Activated CD4-positive, alpha-beta T cell treated with anti-CD3 and anti-CD28 coated beads for 24 hours (primary cell): Measurements from ENCODE around the gene TELO2.
"Not testable (repeated sequence)": the region's sequence is repeated elsewhere in the genome, so short reads cannot be mapped to it uniquely, and the experiment has no call there.

Source experiments
- DNase-seq, 2 donors: peaks; one replicate each; pipeline ENCODE4 v3.0.0-alpha.2; 2020; ENCODE audit warnings: low read depth in 2 of 2

Gene TELO2

DNA sequence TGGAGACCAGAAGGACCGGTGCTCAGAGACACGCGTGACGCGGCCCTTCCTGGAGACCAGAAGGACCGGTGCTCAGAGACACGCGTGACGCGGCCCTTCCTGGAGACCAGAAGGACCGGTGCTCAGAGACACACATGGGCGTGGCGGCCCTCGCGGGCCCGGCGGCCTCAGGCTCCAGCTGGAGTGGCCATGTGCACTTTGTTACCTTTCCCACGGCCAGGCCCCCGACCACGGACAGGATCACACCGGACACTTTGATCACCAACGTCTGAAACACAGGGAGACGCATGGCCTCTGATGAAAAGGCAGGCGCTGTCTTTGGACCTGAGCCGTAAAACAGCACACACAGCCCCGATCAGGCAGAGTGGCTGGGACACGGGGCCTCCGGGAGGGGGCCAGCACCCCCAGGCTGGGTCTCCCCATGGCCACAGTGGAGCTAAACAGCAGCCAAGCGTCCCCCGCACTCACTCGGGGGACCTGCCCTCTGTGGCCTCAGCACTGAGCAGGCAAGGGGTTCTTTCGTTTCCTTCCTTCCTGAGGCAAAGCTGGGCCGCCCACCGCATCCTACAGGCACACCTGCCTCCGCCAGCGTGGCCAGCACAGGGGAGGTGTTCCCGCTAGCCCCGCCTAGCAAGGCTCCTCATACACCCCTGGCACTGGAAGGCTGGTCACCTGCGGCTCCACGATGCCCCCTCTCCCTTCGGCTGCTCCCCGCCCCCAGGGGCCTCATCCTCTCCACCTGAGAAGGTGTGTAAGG is 35.5 kb upstream of the TELO2 start:
- no peak for DNase-seq

DNA sequence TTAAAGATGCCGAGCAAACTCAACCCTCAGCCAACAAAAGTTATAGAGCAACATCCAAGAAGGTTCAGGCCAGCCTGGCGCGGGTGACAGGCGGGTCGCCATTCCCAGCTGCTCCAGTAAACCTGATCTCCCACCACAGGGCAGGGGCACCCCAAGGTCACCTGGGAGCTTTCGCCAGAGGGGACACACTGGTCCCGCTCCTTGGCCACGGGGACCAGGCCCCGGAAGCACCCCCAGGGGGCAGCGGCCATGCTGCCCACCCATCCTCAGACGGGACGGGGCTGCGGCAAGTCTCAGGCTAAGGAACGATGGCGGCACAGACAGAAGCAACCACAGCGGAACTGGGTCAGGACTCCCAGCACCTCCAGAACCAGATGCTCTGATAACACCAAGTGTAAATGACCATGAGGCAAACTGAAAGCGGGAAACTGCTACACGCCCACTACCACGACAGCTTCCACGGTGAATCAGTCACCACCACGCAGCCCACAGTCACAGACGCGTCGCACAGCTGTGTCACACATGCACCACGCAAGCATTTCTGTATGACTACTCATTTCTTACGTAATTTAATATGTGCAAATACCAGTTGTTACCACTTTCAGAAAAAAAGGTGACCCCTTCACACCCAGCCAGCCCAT is 34.7 kb upstream of the TELO2 start:
- no peak for DNase-seq

DNA sequence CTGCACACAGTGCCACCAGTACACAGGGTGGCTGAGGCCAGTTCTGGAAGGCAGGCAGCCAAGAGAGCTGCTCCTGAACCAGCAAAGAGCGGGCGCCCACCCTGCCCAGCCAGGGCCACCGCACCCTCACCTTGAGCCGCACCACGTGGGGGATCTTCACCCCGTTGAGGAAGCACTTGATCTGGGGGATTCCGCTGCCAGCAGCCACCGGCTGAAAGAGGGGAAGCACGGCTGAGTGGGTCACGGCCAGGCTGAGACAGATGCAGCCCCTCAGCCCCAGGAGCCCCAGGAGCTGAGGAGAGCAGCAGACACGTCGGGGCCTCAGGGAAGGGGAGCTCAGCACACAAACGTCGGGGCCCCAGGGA is 34.2 kb upstream of the TELO2 start:
- DNase-seq, result no peak

DNA sequence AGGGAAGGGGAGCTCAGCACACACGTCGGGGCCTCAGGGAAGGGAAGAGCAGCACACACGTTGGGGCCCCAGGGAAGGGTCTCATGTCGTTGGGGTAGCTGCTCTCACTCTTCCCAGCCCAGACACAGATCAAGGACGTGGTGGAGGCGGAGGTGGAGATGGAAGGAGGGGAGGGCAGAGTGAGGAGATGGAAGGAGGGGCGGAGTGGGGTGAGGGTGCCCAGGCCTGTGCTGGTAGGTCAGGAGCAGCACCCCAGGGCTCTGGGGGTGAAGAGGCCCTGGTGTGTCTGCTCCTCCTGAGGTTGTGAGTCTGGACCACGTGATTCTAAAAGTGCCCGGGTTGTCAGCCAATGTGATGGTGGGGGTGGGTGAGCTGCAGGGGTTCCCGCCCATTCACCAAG is 33.2 kb upstream of the TELO2 start:
- no peak for DNase-seq

DNA sequence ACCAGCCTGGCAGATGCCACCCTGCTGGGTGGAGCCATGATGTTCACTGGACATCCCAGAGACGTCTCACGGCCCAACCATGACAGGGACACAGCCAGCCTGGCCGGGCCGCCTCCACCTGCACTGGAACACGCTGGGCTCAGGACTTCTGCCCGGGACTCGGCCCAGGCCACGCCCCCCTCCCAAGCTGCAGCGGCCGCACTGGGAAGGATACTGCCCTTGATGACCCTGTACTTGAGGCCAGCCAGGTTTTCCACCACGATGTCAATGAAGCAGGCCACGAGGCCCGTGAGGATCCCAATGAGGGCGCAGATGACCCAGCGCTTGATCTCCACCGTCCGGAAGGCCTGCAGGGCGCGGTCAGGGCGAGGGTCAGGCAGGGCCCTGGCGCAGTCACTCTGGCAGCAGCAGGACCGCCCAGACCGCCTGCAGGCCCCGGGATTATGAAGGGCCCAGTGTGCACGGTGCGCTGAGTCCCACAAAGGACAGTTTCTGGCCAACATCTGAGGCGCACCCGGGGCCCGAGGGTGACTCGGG is 32.5 kb upstream of the TELO2 start:
- no peak for DNase-seq

DNA sequence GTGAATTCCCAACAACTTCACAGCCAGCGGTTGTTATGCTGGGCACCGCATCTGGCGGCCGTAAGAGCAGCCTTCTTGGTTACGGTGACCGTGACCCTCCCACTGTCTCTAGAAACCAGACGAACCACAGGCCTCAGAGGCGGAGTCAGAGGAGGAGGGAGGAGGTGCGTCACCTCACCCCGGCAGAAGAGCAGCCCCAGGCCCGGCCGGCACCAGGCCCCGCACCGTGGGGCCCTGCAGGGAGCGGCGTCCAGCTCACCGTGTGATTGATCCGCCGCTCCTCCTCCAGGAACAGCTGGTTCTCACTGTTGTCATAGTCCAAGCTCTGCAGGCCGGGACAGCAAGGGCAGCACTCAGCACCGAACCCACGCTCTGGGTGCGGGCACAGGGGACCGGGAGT is 32.0 kb upstream of the TELO2 start:
- no peak for DNase-seq

DNA sequence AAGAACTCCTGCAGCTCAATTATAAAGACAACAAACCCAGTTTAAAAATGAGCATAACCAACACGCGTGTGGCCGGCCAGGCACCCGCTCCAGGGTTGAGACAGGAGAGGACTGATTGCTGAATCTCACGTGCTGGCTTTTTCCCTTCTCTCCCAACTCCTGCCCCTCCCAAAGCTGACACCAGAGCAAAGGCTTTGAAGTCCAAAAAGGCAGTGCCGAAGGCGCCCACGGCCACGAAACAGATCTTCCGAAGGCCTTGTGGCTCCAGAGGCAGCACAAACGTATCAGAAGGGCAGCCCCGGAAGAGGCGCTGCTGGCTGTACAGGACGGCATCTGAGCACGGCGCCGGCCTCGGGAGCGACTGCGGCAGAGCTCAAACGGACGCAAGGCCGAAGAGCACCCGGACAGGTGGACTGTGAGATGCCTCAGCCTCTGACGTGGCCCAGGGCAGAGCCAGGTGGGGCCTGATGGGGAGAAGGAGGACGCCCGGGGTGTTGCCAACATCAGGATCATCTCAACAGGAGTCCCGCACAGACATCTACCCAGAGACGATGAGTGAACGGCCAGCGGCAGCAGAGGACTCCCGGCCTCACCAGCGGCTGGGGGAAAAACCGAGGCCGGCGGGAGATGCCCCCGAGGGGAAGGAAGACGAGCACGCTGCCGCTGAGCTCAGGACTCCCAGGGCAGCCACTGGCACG is 28.8 kb upstream of the TELO2 start:
- DNase-seq, result no peak

DNA sequence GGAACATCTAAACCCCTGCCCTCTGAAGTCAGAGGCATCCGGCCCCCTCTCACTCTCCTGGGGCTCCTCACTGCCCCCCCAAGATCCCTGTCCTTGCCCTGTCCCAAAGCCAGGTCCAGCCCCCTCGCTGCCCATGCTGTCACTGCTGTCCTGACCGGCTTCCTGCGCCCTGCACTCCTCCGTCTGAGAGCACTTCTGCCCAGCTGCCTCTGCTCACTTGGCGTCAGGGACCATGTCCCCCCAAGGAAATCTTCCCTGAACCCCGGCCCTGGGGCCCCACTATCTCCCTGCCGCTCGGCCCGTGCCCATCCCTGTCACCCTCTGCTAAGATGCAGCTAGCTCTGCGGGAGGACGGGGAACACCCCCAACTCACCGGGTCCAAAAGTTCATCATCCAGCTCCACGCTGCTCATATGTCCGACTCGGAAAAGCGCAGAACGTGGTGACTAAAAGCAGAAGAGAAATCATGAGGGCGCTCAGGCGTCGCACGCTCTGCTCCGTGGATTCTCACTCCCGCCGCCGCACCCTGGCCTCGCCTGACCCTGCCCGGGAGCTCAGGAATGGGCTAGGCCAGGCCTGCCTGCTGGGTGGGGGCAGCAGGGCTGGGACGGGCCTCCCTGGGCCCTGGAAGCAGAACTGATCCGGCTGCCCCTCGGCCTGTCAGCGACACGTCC is 28.1 kb upstream of the TELO2 start:
- DNase-seq, result no peak

DNA sequence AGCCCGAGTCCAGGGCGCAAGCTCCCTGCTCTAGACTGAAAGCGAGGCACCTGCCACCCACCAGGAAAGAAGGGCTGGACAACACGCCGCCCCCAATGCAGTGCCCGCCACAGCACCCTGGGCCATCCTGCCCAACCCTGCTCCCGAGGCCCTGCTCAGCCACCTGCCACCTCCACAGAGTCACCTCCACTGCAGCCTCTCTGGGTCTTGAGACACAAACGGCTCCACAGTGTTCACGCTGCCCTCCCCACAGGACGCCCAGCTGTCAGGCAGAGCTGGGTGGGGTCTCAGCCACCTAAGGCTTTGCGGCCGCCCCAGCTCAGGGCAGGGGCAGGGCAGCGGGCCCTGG is 27.6 kb upstream of the TELO2 start:
- no peak for DNase-seq

DNA sequence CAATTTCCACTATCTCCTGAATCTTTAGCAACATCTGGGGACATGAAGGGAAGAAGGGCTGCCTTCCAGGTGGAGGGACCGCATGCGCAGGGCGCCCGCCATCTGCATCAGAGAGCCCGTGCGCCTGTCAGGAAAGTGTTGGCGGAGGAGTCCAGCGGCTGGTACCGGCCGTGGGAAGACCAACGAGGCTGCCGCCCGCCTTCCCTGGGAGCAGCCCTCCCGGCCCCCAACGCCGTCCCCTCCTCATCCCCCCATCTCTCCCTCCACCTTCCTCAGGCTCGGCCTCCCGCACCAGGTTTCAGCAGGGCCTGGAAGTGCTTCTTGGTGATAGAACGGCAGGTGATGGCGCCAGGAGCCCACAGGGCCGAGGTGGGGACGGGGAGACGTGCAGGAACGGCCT is 27.1 kb upstream of the TELO2 start:
- DNase-seq, result no peak

DNA sequence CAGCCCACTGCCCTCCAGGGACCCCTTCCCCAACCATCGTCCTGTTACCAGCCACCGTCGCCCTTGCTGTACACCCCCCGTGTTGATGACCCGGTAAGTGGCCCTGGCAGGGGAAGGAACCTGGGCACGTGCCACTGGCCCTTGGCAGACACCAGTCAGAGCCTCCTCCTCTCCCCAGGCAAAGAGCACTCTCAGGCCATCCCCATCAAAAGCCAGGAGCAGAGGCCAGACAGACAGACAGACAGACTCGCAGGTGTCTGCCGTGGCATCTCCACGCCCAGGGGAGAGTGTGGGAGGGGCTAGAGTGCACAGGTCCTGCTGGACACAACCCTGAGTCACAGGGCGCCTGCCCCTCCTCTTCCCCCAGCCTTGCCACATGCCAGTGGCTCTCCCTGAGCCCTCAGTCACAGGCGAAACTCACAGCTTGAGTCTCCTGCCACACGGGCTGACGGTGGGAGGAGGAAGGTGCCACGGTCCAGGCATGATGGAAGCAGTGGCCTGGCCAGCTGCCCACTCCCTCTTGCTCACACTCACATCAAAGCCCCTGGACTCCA is 26.1 kb upstream of the TELO2 start:
- DNase-seq, result no peak

DNA sequence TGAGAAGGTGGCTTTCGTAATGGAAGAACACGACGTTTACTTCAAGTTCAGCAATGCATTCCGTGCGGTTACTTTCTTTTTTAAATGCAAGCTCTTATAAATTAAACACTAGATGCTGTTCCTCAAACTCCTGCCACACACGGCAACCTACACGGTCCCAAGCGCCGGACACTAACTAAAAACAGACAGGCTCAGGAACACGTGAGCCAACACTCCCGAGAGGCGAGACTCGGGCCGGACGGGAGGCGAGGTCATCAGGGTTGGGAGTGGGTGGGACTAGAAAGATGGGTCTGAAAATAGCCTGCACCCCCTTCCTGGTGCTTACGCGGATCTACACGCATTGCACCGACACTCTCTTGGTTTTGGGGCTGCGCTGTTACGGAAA is 24.7 kb upstream of the TELO2 start:
- DNase-seq, result no peak

DNA sequence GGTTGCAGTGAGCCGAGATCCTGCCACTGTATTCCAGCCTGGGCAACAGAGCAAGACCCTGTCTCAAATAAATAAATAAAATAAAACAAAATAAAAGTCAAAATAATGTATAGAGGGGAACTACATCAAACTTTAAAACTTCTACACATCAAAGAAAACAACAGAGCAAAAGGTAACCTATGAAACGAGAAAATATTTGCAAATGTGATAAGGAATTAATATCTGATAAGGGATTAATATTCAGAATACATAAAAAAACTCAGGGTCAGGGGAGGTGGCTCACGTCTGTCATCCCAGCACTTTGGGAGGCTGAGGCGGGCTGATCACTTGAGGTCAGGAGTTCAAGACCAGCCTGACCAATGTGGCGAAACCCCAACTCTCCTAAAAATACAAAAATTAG is 24.0 kb upstream of the TELO2 start:
- not testable (repeated sequence) for DNase-seq

DNA sequence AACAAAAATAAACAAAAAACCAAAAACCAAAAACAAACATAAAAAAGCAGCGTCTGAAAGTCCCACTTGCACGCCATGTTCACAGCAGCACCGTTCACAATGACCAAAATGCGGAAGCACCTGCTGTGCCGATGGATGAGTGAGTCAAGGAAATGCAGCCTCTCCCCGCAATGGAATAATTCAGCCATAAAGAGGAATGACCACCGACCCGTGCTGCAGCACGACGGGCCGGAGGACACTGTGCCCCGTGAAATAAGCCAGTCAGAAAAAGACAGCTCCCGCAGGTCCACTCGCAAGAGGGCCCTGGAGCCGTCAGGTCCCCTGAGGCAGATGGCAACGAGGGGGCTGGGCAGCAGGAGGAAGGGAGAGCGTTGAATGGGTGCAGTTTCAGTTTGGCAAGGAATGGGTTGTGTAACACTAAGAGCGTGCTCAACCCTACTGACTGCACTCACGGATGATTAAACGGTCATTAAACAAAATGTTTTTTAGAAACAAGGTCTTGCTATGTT is 23.4 kb upstream of the TELO2 start:
- DNase-seq, result no peak

DNA sequence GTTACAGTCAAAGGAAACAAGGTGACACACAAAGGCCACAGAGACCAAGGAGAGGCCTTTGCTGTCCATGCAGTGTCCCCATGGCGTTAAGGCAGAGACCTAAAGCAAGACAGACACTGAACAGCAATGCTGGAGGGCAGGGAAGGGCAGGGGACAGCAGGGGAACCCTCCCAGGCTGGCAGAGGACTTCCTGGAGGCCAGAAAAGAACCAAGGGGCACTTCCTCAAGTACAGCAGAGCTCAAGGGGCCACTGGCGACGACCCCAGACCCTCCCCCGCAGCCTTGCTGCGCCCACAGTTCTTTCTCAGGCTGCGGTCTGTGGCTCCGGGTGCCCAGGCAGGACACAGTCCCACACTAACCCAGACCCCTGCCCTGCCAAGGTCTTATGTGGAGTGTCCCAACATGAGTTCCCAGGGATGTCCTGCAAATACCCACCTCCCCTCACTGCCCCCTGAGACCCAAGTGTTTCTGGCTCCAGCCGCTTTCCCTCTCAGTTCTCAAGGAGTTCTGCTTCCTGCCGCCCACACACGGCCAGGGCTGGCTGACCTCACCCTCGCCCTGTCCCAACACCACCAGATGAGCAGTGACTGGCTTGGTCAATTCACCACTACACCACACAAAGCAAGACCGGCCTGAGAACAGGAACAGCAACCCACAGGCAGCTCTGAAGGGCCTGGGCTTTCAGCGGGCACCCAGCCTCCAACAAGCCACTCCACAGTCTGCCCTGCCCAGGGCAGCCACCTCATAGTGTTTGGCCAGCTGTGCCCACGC is 22.5 kb upstream of the TELO2 start:
- DNase-seq, result no peak

DNA sequence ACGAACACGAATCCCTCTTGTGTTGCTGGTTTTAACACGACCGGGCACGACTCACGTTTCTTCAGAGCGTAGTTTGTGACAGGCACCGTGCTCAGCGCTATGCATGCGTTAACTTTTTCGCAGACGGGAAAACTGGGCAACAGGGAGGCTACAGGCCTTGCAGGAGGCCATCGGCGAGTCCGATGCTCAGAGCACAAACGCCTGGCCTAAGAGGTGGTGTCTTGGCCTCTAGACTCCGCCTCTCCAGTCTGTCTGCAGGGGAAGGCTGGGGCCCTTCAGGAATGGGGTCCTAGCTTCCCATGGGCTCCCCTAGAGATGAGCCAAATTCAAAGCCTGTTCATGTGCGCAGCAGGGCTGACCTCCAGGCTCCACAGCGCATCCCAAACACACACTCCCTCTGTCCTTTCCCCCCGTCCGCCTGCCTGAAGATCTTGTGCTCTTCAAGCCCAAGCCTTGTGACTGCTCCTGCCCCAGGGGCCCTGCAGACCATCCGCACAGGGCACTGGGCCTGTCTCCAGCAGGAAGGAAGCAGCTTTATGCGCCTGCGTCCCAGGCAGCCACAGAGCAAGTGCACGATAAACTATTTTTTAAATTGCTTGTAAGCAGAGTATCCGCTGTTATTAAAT is 21.5 kb upstream of the TELO2 start:
- no peak for DNase-seq

DNA sequence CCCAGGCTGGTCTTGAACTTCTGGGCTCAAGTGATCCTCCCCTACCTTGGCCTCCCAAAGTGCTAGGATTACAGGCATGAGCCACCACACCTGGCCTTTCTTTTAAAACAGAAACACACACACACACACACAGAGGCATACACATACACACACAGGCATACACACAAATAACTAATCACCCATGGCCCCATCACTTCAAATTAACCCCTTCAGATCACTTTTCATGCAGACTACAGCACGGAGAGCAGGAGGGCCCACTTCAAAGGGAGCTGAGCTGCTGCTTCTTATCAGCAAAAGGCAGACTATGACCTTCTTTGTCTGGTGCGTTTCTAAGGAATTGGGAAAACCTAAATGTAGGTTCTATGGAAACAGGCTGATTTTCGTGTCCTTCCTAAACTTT is 20.2 kb upstream of the TELO2 start:
- DNase-seq, result no peak

DNA sequence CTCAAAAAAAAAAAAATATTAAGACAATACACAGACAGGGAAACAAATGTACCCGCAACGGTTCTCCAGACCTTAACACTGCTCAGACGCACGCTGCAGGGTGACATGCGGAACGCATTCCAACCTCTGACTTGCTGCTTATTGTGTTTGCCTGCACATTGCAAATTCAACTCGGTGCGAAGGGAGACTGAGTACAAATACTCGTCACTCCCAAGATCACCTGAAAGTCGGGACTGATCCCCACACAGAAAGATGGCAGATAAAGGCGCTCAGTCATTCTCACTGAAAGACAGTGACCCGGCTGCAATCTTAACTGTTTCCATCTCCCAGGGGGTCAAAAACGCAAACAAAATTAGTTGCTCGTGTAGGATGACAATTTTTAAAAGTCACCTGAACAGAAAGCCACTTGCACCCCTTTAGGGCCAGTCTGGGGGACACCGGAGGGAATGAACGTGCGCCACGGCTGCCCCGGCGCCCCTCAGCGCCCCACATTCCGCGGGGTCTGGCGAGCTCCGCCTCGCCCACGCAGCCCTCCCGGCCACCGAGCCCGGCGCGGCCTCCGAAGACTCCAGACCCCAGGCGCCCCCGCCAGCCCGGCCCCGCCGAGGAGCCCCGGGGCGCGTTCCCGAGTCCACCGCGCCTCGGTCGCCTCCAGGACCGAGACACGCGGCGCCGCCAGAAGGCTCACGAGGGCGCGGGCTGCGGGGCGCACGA is 18.9 kb upstream of the TELO2 start:
- DNase-seq, result no peak

DNA sequence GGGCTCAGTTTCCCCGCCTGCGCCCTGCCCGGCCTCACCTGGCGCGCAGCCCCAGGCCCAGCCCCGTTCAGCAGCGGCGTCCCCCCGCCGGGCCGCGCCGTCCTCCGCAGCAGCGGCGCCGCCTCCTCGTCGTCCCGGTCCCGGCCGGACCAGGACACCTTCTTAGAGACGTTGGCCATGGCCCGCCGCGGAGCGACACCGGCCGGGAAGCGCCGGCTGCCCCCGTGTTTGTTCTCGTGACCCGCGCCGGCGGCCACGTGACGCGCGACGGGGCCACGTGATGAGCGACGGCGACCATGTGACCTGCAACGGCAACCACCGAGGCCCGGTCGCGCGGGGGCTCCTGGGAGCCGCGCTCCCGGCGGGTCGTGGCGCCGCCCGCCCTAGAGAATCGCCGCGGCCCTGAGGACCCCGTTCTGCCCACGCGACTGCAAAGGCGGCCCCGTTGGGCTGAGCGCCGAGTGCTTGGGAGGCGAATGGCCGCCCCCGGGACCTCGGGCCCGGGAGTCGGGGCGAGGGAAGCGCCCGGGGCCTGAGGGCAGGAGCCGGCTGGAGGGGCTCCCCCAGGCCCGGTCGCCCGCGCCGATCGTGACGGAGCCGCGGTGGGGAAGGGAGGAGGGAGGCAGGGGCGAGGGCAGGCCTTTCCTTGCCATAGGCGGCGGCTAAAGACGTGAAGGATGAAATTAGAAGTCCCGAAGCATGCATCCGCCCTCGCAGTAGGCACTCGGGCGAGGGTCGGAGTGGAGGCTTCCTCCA is 18.2 kb upstream of the TELO2 start, which contains the start of gene CLCN7:
CLCN7 (minus strand) TSS at position 233 of the 756 bp plus-strand sequence; CDS start at position 179, 54 bp downstream.
- peak; percentile 78 to 85 for DNase-seq
